Gastrocnemius medialis (tissue), 4 donors: ENCODE results near the gene ATP10A.

ENCODE experiments used
- CTCF ChIP-seq, 5 experiments: fragments of 450-650 bp in 3 of 5; fragments of 200-600 bp in 2 of 5; sonication (generic) in 2 of 5; IDR thresholded peaks in 4 of 5; conservative IDR thresholded peaks in 1 of 5; 1 replicate in 4 of 5; 2 replicates in 1 of 5; pipeline ENCODE4 v1.5.1; 2016 to 2019; ENCODE audit warnings: antibody characterized with exemption in 5 of 5, mild to moderate bottlenecking in 3 of 5, moderate library complexity in 3 of 5
- POLR2A ChIP-seq, 2 donors: fragments of 450-650 bp; IDR thresholded peaks; one replicate each; pipeline ENCODE4 v1.6.1; 2017; ENCODE audit warnings: antibody characterized with exemption in 2 of 2, mild to moderate bottlenecking in 2 of 2, moderate library complexity in 2 of 2

- TF ChIP-seq CTCF (IDR thresholded peaks at IDR 0.05 in 4 of 5, conservative IDR thresholded peaks at IDR 0.05 in 1 of 5) (no peak), POLR2A (IDR thresholded peaks at IDR 0.05) (no peak)
Observed at GRCh38 chr15:25863111-25863967, at the start of gene ATP10A.
